ENCODE measurements around the gene CDK12.
"Not testable (repeated sequence)": the region's sequence is repeated elsewhere in the genome, so short reads cannot be mapped to it uniquely, and the experiment has no call there.

Gene CDK12

DNA sequence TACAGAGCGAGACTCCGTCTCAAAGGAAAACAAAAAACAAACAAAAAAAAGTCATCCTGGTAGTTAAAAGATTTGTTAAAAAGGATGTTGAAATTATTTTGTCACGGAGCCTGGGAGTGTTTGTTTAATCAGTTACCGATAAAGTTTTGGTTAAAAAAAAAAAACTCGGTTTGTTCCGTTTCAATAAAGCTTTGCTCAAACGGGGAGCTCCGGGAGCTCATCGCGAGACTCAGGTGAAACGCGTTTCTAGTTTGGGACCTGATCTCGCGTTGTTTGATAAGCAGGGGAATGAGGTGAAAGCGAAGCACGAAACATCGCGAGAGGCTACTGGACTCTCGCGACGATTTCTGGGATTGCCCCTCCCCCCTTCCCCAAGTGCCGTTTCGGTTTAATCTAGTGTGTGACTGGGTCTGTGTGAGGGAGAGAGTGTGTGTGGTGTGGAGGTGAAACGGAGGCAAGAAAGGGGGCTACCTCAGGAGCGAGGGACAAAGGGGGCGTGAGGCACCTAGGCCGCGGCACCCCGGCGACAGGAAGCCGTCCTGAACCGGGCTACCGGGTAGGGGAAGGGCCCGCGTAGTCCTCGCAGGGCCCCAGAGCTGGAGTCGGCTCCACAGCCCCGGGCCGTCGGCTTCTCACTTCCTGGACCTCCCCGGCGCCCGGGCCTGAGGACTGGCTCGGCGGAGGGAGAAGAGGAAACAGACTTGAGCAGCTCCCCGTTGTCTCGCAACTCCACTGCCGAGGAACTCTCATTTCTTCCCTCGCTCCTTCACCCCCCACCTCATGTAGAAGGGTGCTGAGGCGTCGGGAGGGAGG, at the start of gene CDK12:
TSS of gene CDK12 (plus strand) at position 374 of the 813 bp plus-strand sequence. CDS start 586 bp downstream, outside the sequence.
- DNase-seq (ENCODE audit: low spot score), result peak; percentile 98

GRCh38 chr17:39416141-39416540, 45.1 kb upstream of the CDK12 start:
- DNase-seq (ENCODE audit: low spot score), result no peak

- no peak for DNase-seq (ENCODE audit: low spot score)
Observed at GRCh38 chr17:39429600-39429999, 31.7 kb upstream of the CDK12 start.

DNA sequence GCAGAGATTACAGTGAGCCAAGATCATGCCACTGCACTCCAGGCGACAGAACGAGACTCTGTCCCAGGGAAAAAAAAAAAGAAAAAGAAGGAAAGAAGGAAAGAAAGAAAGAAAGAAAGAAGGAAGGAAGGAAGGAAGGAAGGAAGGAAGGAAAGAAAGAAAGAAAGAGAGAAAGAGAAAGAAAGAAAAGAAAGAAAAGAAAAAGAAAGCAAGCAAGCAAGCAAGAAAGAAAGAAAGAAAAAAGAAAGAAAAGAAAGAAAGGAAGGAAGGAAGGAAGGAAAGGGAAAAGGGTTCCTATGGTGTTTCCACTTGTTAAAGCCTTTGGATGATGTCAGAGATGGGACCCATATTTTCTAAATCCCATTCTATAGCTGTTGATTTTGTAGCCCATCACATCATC, 21.4 kb upstream of the CDK12 start:
- not testable (repeated sequence) for DNase-seq (ENCODE audit: low spot score)

- DNase-seq (ENCODE audit: low spot score), result no peak
Observed at GRCh38 chr17:39443326-39443725, 18.0 kb upstream of the CDK12 start.

DNA sequence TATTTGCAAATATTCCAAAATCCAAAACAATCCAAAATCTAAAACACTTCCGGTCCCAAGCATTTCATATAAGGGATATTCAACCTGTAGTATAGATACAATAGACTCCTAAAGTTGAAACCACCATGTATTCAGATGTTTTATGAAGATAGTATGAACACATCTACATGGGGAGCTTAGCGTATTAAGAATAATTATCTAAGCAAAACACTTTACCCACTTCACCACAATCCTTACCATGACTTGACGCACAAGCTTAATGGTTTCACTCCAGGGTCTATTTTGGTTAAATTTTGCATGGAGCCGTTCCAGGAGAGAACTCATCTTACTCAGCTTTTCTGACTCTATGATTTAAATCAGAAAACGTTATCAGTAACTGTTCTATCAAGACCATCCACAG, 13.7 kb upstream of the CDK12 start:
- DNase-seq (ENCODE audit: low spot score), result no peak

- no peak for DNase-seq (ENCODE audit: low spot score)
Observed at GRCh38 chr17:39450051-39450450, 11.2 kb upstream of the CDK12 start.

GRCh38 chr17:39450847-39451581, 10.3 kb upstream of the CDK12 start, which contains the start of gene MED1:
MED1 (minus strand) TSS chr17:39451263; CDS start chr17:39451062, 201 bp downstream.
- DNase-seq (ENCODE audit: low spot score), result peak; percentile 99

DNA sequence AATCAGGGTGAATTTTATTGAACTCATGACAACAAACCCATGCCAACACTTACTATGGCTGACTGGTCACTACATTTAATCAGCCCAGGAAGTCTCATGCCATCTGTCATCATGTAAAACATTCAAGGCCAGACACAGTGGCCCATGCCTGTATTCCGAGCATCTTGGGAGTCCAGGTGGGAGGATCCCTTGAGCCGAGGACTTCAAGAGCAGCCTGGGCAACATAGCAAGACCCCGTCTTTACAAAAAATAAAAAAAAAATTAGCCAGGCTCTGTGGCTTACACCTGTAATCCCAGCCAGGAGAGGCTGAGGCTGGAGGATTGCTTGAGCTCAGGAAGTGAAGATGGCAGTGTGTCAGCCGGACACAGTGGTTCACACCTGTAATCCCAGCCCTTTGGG, 5.4 kb upstream of the CDK12 start:
- DNase-seq (ENCODE audit: low spot score), result no peak

GRCh38 chr17:39461926-39462569, 762 bp downstream of the CDK12 start:
- no peak for DNase-seq (ENCODE audit: low spot score)

DNA sequence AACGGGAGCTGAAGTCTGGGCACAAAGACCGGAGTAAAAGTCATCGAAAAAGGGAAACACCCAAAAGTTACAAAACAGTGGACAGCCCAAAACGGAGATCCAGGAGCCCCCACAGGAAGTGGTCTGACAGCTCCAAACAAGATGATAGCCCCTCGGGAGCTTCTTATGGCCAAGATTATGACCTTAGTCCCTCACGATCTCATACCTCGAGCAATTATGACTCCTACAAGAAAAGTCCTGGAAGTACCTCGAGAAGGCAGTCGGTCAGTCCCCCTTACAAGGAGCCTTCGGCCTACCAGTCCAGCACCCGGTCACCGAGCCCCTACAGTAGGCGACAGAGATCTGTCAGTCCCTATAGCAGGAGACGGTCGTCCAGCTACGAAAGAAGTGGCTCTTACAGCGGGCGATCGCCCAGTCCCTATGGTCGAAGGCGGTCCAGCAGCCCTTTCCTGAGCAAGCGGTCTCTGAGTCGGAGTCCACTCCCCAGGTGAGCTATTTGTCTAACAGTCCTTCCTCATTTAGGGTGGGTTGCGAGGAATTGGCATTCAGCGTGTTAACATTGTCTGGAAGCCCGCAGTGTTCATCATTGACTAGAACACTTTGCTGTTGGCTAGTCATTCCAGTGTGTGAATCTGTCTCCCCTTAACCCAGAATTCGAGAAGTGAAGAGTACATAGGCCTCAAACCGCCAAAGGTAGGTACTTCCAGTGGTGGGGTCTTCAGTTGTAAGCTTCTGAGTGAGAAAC, 1.5 kb downstream of the CDK12 start:
- peak; percentile 38 for DNase-seq (ENCODE audit: low spot score)

DNA sequence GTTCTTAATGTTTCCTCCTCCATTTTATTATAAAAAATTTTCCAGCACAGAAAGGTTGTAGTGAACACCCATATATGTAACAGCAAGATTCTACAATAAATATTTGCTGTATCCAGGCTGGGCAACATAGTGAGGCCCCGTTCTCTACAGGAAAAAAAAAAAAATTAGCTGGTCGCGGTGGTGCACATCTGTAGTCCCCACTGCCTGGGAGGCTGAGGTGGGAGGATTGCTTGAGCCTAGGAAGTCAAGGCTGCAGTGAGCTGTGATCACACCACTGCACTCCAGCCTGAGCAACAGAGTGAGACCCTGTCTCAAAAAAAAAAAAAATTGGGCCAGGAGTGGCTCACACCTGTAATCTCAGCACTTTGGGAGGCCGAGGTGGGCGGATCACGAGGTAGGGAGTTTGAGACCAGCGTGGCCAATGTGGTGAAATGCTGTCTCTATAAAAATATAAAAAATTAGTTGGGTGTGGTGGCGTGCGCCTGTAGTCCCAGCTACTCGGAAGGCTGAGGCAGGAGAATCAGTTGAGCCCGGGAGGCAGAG, 3.4 kb downstream of the CDK12 start:
- not testable (repeated sequence) for DNase-seq (ENCODE audit: low spot score)

- DNase-seq (ENCODE audit: low spot score), result not testable (repeated sequence)
Observed at GRCh38 chr17:39468610-39469009, 7.3 kb downstream of the CDK12 start.

- no peak for DNase-seq (ENCODE audit: low spot score)
Observed at GRCh38 chr17:39473310-39473709, 12.0 kb downstream of the CDK12 start.

DNA sequence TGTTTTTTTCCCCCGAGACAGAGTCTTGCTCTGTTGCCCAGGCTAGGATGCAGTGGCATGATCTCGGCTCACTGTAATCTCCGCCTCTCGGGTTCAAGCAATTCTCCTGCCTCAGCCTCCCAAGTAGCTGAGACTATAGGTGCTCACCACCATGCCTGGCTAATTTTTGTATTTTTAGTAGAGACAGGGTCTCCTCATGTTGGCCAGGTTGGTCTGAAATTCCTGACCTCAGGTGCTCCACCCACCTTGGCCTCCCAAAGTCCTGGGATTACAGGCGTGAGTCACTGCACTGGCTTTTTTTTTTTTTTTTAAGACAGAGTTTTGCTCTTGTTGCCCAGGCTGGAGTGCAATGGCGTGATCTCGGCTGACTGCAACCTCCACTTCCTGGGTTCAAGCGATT, 18.3 kb downstream of the CDK12 start:
- not testable (repeated sequence) for DNase-seq (ENCODE audit: low spot score)

DNA sequence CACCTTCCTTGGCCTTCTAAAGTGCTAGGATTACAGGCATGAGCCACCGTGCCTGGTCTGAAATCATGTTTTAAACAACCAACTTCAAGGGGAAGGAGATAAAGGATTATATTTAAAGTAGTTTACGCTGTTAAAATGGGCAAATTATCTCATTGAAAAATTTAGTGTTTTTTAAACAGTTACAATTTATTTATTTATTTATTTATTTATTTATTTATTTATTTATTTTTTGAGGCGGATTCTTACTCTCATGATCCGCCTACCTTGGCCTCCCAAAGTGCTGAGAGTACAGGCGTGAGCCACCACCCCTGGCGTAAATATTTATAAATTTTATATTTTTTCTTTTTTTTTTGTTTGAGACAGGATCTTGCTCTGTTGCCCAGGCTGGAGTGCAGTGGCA, 22.2 kb downstream of the CDK12 start:
- DNase-seq (ENCODE audit: low spot score), result no peak

DNA sequence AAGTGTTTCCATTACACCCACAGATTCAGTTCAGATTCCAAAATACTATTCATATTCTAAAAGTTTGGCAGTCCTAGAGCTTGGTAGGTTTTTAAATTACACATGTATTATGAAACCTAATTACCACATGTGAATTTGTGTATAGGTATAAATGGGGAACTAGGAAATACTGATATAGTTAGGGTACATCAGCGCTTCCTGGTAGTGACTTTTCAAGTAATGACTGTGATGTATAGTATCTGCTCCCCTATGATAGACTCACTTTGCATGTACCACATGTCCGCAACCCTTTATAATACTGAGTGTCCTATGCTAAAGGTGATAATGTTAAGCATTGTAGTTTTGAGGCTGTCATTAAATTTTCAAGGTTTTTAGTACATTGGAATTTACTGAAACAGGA, 22.9 kb downstream of the CDK12 start:
- DNase-seq (ENCODE audit: low spot score), result no peak

GRCh38 chr17:39485555-39485954, 24.3 kb downstream of the CDK12 start:
- DNase-seq (ENCODE audit: low spot score), result no peak

GRCh38 chr17:39486242-39486641, 25.0 kb downstream of the CDK12 start:
- DNase-seq (ENCODE audit: low spot score), result no peak

- DNase-seq (ENCODE audit: low spot score), result not testable (repeated sequence)
Observed at GRCh38 chr17:39487490-39487889, 26.2 kb downstream of the CDK12 start.

DNA sequence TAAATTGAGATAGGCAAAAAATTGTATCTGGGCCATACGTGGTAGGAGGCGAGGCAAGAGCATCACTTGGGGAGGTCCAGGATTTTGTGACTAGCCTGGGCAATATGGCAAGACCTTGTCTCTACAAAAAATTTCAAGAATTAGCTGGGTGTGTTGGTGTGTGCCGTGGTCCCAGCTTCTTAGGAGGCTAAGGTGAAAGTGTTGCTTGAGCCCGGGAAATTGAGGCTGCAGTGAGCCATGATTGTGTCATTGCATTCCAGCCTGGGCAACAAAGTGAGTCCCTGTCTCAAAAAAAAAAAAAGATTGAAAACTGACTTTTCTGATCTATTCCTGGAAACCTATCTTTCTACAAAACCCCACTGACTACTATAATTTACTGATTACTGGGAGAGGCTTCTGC, 26.7 kb downstream of the CDK12 start:
- no peak for DNase-seq (ENCODE audit: low spot score)

DNA sequence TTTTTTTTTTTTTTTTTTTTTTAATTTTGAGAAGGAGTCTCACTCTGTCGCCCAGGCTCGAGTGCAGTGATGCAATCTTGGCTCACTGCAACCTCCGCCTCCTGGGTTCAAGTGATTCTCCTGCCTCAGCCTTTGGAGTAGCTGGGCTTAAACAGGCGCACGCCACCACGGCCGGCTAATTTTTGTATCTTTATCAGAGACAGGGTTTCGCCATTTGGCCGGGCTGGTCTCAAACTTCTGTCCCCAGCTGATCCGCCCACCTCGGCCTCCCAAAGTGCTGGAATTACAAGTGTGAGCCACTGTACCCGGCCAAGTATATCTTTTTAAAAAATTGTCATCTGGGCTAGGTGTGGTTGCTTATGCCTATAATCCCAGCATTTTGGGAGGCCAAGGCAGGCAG, 35.6 kb downstream of the CDK12 start:
- not testable (repeated sequence) for DNase-seq (ENCODE audit: low spot score)

Measured in D341Med (cell line).